ENCODE results near the gene VEPH1.

Gene VEPH1

DNA sequence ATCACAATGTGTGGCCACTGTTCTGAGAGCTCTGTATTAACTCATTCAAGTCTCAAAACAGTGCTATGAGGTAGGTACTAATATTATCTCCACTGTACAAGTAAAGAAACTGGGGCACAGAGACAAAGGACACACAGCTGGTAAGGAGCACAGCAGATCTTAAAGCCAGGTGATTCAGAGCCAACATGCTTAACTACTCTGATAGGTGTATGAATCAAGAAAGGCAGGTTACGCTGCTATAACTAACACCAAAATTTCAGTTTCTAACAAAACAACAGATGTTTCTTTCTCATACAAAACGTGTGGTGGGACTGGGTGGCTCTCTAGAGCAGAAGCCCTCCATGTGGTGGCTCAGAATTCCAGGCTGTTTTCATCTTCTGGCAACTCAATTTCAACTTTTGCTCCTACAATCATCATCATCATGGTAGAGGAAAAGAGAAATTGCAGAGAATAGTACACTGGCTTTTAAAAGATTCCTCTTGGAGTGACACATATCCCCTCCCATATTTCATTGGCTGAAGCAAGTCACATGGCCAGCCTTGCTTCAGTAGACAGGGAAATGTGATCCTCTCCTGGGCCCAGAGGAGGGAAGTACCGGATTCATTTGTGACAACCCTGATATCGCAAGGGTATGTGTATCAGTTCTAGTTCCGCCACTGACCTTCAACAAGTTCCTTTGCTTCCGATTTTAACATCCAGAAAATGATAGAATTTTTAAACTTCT is 192.7 kb downstream of the VEPH1 start:
- no peak for DNase-seq (ENCODE audit: low read depth)
- TF ChIP-seq, protein P1, sequence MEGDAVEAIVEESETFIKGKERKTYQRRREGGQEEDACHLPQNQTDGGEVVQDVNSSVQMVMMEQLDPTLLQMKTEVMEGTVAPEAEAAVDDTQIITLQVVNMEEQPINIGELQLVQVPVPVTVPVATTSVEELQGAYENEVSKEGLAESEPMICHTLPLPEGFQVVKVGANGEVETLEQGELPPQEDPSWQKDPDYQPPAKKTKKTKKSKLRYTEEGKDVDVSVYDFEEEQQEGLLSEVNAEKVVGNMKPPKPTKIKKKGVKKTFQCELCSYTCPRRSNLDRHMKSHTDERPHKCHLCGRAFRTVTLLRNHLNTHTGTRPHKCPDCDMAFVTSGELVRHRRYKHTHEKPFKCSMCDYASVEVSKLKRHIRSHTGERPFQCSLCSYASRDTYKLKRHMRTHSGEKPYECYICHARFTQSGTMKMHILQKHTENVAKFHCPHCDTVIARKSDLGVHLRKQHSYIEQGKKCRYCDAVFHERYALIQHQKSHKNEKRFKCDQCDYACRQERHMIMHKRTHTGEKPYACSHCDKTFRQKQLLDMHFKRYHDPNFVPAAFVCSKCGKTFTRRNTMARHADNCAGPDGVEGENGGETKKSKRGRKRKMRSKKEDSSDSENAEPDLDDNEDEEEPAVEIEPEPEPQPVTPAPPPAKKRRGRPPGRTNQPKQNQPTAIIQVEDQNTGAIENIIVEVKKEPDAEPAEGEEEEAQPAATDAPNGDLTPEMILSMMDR (IDR thresholded peaks at IDR 0.05; ENCODE audit: control insufficient read depth, extremely low read depth, insufficient read depth): no peak
- no peak overlapping the region for H3K4me3 ChIP-seq (ENCODE audit: low read depth, low read length)

DNA sequence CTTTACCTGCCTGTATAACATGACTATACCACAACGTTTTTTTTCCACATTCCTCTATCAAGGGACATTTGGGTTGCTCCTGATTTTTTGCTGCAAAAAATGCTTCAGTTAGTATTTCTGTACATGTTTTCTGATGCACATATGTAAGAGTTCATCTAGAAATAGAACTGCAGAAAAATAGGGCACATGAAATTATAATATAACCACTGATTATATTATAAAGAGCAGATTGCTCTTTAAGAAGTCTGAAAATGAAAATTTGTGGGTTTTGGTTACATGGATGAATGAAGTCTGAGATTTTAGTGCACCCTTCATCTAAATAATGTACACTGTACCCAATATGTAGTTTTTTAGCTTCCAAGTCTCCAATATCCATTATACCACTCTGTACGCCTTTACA is 196.7 kb downstream of the VEPH1 start:
- DNase-seq (ENCODE audit: low read depth): no peak
- TF ChIP-seq, protein P1 (IDR thresholded peaks at IDR 0.05; ENCODE audit: control insufficient read depth, extremely low read depth, insufficient read depth): no peak
- no peak overlapping the region for H3K4me3 ChIP-seq (ENCODE audit: low read depth, low read length)

DNA sequence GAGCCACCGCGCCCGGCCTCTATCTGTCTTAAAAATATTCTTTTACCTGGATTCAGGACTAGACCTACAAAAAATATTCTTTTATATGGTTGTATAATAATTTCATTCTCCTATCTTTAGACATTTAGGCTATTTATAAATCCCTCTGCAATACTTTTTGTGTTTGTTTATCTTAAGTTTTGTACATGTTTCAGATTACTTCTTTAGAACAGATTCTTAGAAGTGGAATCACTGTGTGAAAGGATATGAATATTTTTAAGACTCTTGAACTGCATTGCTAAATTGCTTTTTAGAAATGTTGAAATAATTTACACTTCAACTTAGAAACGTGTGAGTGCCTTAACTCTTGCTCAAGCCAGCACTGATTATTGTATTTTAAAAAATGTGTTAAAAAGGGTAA is 197.8 kb downstream of the VEPH1 start:
- TF ChIP-seq, protein P1 (IDR thresholded peaks at IDR 0.05; ENCODE audit: control insufficient read depth, extremely low read depth, insufficient read depth): no peak
- DNase-seq (ENCODE audit: low read depth): no peak
- no peak overlapping the region for H3K4me3 ChIP-seq (ENCODE audit: low read depth, low read length)

DNA sequence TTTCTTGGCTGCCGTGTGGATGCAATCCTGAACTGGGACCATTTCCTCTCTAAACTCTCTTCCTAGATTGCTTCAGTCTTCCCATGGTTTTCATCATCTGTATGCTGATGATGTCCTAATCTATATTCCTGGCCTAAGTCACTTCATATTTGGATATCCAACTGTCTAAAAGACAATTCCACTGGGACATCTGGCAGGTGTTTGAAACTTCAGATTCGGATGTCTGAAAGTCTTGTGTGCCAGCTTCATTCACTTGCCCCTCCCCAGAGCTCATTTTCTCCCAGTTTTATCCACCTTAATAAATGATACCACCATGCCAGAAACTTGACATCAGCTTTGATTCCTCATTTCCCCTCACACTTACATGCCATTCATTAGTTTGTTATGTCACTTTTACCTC is 201.5 kb downstream of the VEPH1 start:
- no peak overlapping the region for H3K4me3 ChIP-seq (ENCODE audit: low read depth, low read length)
- TF ChIP-seq, protein P1 (IDR thresholded peaks at IDR 0.05; ENCODE audit: control insufficient read depth, extremely low read depth, insufficient read depth): no peak

DNA sequence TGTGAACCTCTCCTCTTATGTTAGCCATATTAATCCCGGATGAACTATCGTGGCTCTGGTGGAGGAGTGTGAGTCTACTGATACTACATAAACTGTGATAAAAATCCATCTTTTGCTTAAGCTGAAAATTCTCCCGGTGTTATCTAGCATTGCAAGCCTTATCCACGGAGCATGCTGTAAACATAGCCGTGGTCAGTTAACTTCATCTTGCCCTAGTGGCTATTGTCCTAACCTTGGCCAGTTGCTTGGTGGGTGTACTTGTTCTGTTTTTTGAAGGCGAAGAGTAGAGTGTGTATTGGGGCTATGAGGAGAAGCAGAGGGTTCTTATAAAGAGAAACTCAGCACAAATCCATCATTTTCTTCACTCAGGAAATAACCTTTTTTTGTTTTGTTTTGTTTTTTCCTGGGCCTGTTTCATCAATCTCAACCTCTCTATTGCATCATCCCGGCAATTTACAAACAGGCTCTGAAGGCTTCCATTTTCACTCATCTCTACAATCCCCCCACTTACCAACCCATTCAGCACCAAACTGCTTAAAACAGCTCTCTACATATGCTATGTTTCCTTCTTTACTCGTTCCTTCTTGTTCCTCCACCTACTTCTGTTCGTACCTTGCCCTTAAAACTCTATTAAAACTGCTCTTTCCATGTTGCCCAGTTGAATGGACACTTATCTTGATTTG is 202.1 kb downstream of the VEPH1 start:
- TF ChIP-seq, protein P1 (IDR thresholded peaks at IDR 0.05; ENCODE audit: control insufficient read depth, extremely low read depth, insufficient read depth): no peak
- DNase-seq (ENCODE audit: low read depth): no peak

More for the DNA sequence above, 201.5 kb downstream of the VEPH1 start:
- DNase-seq (ENCODE audit: low read depth): no peak

DNA sequence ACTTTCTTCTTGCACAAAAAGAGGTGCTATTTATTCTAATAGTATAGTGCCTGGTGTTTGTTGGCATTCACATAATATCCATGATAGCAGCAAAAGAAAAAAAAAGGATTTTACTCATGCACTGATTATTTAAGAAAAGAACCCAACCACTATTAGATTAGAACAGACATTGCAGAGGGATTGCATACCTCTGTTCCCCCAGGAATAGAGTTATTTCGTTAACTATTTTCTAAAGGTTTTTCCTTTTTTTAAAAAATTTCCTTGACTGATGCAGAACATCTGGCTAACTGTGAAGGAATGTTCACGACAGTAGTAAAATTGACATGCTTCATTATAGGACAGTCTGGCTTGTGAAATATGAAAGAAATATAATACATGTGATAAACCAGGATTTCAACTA is 203.1 kb downstream of the VEPH1 start:
- no peak for DNase-seq (ENCODE audit: low read depth)
- TF ChIP-seq, protein P1 (IDR thresholded peaks at IDR 0.05; ENCODE audit: control insufficient read depth, extremely low read depth, insufficient read depth): no peak

More for the DNA sequence above, 202.1 kb downstream of the VEPH1 start:
- H3K4me3 ChIP-seq (ENCODE audit: low read depth, low read length): no peak overlapping the region

More for the DNA sequence above, 203.1 kb downstream of the VEPH1 start:
- no peak overlapping the region for H3K4me3 ChIP-seq (ENCODE audit: low read depth, low read length)
